Activated naive CD4-positive, alpha-beta T cell treated with anti-CD3 and anti-CD28 coated beads, Interleukin-2, amount 50 U/mL, for 24 hours (primary cell): Measurements from ENCODE around the gene DCTPP1.

Source experiments
- H3K27ac Mint-ChIP-seq: one replicate; pipeline ENCODE4 v1.8.0; 2021; ENCODE audit warnings: mild to moderate bottlenecking, mixed read lengths
- H3K27me3 Mint-ChIP-seq: one replicate; pipeline ENCODE4 v1.8.0; 2021; ENCODE audit warnings: mixed read lengths
- H3K36me3 Mint-ChIP-seq: one replicate; pipeline ENCODE4 v1.8.0; 2021; ENCODE audit warnings: mixed read lengths
- H3K4me1 Mint-ChIP-seq: one replicate; pipeline ENCODE4 v1.8.0; 2021; ENCODE audit warnings: mixed read lengths
- H3K4me3 Mint-ChIP-seq: one replicate; pipeline ENCODE4 v1.8.0; 2021; ENCODE audit warnings: mild to moderate bottlenecking, mixed read lengths
- H3K9me3 Mint-ChIP-seq: one replicate; pipeline ENCODE4 v1.8.0; 2021; ENCODE audit warnings: mixed read lengths

The DCTPP1 gene

DNA sequence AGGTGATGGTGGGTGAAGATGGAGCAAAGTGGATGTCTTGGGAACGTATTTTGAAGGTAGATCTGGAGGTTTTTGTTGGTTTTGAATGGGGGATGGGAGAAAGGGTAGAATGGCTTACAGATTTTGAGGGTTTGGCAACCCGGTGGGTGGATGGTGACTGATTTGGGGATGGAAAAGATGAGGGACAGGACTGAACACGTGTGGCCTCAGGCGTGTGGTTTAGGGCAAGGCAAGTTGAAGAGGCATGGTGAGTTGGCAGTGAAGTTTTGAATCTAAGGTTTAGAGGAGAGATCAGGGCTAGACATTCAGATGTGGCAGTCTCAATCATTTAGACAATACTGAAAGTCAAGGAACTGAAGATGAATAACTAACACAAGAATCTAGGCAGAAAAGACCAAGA is 5.0 kb upstream of the DCTPP1 start:
- Mint-ChIP-seq H3K9me3 (no peaks in the 10 kb centered on the region), H3K4me3 (no peak overlapping the region), H3K27ac (peak overlapping the region; percentile 64), H3K4me1 (peaks cover 15% of the 10 kb centered on the region), H3K27me3 (no peaks in the 10 kb centered on the region), H3K36me3 (no peaks in the 10 kb centered on the region)

DNA sequence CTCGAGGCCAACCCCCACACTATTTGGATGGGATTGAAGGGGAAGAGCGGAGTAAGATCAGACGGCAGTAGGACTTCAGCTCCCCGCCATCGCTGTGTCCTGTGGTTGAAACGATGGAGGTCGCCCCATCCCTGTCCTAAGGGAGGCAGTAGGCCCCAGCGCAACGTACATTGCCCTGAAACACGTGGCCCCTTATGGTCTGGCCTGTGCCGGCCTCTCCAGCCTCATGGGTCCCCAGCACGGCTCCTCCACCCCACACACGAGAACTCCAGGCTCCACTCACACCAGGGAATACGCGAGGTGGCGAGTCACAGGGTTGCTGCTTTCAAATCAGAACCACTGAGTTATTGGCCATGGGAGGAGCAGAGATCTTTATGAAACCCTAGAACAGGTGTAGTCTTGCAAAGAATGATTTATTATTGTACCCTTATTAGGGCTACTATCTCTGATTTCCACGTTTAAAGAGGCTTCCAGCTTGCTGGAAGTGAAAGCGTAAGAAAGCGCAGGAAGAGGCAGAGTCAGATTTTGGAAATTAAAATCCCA is 669 bp upstream of the DCTPP1 start:
- Mint-ChIP-seq H3K36me3 (peaks cover 12% of the 10 kb centered on the region), H3K4me3 (no peak overlapping the region), H3K9me3 (no peaks in the 10 kb centered on the region), H3K27ac (no peak overlapping the region), H3K27me3 (no peaks in the 10 kb centered on the region), H3K4me1 (peaks cover 30% of the 10 kb centered on the region)

DNA sequence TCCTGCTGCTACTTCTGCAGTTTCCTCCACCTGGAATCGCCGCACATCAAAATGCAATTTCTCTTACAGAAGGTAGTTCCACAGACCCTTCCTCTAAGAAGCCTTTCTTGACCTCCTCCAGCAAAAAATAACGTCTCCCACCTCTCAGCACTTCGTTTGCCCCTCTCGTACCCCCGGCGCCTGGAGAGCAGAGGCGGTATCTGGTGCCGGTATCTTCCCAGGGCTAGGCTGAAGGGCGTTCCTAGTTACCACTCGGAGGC is 482 bp downstream of the DCTPP1 start:
- Mint-ChIP-seq H3K9me3 (no peaks in the 10 kb centered on the region), H3K27ac (no peak overlapping the region), H3K36me3 (peaks cover 12% of the 10 kb centered on the region), H3K27me3 (no peaks in the 10 kb centered on the region), H3K4me1 (peaks cover 22% of the 10 kb centered on the region), H3K4me3 (no peak overlapping the region)

DNA sequence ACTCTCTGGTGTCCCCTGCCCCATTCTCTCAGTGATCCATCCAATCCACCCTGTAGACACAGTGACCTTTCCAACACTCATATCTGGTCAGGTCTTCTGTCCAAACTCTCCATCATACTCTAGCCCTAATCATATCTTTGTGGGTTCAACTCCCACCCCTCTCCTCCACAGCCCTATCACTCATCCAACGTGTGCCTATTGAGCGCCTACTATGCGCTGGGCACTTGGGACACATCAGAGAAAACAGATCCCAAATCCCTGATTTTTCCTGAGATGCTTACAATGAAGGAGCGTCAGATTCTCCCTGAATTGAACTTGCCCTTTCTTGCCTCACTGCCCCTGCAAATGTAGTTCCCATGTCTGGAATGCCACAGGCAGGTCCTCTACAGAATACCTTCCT is 1.8 kb downstream of the DCTPP1 start:
- H3K27ac Mint-ChIP-seq, result peak overlapping the region; percentile 30
- no peak overlapping the region for H3K4me3 Mint-ChIP-seq

DNA sequence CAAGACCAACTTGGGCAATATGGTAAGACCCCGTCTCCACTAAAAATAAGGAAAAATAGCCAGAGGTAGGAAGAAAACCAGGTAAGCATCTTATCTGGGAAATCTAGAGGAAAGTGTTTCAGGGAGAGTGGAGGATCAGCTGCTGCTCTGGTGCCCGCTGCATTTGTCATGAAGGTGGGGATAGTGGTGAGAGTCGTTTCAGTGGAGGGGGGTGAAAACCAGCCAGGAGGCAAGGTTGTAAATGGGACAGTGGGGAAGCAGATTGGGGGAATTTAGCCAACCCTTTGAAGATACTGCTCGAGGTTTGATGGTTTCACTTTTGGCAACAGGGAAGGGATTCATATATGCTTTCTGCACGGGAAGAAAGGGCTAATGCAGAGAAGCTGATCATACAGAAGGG is 8.8 kb downstream of the DCTPP1 start:
- Mint-ChIP-seq H3K4me1 (peaks cover 22% of the 10 kb centered on the region), H3K27ac (peak overlapping the region; percentile 25), H3K9me3 (no peaks in the 10 kb centered on the region), H3K27me3 (no peaks in the 10 kb centered on the region), H3K36me3 (peaks cover 9% of the 10 kb centered on the region), H3K4me3 (no peak overlapping the region)

More for the DNA sequence above, 1.8 kb downstream of the DCTPP1 start:
- Mint-ChIP-seq H3K4me1 (peaks cover 15% of the 10 kb centered on the region), H3K27me3 (no peaks in the 10 kb centered on the region), H3K9me3 (no peaks in the 10 kb centered on the region), H3K36me3 (peaks cover 15% of the 10 kb centered on the region)

DNA sequence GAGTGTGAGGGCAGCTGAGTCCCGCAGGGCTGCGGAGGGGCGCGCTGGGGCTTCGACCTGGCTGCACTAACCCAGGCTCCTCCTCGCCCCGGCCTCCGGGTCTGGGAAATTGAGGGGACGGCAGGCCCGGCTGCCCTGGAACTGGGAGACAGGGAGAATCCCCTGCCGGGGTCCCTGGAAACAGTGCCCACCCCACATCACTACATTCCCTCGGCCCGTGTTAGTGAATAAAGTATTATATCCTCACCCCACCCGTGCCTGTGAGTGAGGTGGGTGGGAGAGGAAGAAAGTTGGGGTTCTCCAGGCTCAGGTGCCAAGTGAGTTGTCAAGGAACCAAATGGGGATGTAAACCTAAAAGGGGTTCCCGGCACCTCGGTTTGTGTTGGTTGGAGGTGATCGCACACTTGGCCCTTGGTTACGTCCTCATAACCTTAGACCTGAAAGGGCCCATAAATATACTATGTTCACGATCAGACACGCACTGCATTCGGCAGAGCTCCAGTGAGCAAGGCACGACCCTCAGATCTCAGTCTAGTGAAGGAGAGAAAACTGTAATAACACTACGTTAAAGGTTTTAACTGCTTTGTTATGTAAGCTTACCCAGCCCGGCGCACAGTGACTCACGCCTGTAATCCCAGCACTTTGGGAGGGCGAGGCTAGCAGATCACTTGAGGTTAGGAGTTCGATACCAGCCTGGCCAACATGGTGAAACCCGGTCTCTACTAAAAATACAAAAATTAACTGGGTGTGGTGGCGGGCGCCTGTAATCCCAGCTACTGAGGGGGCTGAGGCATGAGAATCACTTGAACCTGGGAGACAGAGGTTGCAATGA is 11.3 kb downstream of the DCTPP1 start:
- H3K4me3 Mint-ChIP-seq, result peak overlapping the region; percentile 58
- H3K9me3 Mint-ChIP-seq, result no peaks in the 10 kb centered on the region
- H3K36me3 Mint-ChIP-seq, result peaks cover 3% of the 10 kb centered on the region
- H3K27me3 Mint-ChIP-seq, result no peaks in the 10 kb centered on the region
- peak overlapping the region; percentile 23 for H3K27ac Mint-ChIP-seq
- peaks cover 23% of the 10 kb centered on the region for H3K4me1 Mint-ChIP-seq

DNA sequence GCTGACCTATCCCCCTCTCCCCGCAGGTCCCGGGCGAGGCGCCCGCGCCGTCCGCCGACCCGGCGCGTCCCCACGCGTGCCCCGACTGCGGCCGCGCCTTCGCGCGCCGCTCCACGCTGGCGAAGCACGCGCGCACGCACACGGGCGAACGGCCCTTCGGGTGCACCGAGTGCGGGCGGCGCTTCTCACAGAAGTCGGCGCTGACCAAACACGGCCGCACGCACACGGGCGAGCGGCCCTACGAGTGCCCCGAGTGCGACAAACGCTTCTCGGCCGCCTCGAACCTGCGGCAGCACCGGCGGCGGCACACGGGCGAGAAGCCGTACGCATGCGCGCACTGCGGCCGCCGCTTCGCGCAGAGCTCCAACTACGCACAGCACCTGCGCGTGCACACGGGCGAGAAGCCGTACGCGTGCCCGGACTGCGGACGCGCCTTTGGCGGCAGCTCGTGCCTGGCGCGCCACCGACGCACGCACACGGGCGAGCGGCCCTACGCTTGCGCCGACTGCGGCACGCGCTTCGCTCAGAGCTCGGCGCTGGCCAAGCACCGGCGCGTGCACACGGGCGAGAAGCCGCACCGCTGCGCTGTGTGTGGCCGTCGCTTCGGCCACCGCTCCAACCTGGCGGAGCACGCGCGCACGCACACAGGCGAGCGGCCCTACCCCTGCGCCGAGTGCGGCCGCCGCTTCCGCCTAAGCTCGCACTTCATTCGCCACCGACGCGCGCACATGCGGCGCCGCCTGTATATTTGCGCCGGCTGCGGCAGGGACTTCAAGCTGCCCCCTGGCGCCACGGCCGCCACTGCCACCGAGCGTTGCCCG is 12.1 kb downstream of the DCTPP1 start:
- Mint-ChIP-seq H3K9me3 (no peaks in the 10 kb centered on the region), H3K4me3 (peak overlapping the region; percentile 58), H3K27ac (peak overlapping the region; percentile 23), H3K36me3 (peaks cover 3% of the 10 kb centered on the region), H3K4me1 (peaks cover 26% of the 10 kb centered on the region), H3K27me3 (no peaks in the 10 kb centered on the region)

DNA sequence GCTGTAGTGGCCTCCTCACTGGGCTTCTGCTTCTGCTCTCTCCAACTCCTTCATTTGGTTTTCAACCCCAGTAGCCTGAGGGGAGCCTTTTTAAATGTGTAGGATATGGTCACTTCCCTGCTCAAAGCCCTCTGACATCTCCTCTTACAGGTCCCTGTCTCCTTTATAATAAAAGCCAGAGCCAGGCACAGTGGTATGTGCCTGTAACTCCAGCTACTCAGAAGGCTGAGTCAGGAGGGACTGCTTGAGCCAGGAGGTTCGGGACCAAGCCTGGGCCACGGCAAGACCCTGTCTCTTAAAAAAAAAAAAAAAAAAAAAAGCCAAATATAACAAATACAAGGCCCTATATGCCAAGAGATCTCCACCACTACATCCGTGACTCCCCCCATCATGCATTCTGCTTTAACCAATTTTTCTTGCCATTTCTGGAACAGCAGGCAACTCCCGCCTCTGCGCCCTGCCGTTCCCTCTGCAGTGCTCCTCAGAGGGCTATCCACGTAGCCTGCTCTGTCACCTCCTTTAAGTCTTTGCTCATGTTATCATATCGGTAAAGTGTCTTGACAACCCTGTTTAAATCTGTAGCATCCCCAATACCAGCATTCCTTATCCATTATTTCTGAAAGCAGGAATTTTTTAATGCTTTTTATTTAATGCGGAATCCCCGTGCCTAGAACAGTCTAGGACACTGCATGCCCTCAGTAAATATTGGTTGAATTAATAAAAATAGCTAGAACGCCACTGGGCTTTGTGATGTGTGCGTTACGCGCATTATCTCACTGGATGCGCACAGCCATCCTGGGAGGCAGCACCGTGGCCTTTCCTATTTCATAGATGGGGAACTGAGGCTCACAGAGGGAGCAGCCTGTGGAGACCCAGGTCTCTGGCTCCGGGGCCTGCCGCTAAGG is 13.0 kb downstream of the DCTPP1 start:
- H3K9me3 Mint-ChIP-seq, result no peaks in the 10 kb centered on the region

DNA sequence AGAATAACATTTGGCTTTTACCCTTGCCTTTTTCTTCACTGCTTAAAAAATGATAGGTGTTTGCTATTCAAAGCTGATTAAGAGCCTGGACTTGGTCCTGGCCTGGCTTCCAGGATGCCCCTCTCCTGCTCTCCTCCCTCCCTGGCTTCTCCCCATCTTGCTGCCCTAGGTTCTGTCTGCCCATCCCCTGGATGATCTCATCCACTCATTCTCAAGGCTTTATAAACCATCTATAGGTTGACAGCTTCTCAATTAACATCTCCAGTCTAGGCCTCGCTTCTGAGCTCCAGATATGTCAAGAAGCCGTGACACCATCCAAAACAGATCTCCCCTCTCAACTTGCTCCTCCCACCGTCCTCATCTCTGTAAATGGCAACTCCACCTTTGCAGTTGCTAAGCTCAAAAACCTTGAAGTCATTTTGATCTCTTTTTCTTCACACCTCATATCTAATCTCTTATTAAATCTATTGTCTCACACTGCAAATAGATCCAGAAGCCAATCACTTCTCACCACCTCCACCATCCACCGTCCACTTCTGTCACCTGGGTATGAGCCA is 13.7 kb downstream of the DCTPP1 start:
- H3K4me1 Mint-ChIP-seq, result peaks cover 31% of the 10 kb centered on the region
- H3K27me3 Mint-ChIP-seq, result no peaks in the 10 kb centered on the region
- no peaks in the 10 kb centered on the region for H3K9me3 Mint-ChIP-seq

More for the DNA sequence above, 13.0 kb downstream of the DCTPP1 start:
- Mint-ChIP-seq H3K36me3 (peaks cover 5% of the 10 kb centered on the region), H3K27ac (peak overlapping the region; percentile 74), H3K27me3 (no peaks in the 10 kb centered on the region), H3K4me1 (peaks cover 30% of the 10 kb centered on the region), H3K4me3 (peak overlapping the region; percentile 68)

DNA sequence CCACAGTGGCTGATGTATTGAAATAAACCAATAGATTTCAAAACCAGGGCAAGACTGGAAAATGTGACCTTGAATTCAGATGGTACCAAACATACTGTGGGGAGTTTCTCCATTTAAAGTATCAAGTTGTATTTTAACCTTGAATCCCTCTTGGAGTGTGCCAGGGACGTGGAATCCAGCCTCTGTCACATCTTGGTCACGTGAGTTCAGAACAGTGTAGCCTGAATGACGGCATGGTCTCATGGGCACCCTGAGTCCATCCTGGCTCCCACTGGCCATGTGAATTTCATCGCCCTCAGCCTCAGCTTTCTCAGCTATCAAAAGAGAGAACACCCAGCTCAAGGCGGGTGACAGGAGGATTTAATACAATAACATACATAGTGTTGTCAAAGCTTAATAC is 15.7 kb downstream of the DCTPP1 start:
- Mint-ChIP-seq H3K9me3 (no peaks in the 10 kb centered on the region), H3K4me3 (no peak overlapping the region), H3K4me1 (peaks cover 38% of the 10 kb centered on the region), H3K27ac (no peak overlapping the region), H3K36me3 (peaks cover 8% of the 10 kb centered on the region), H3K27me3 (no peaks in the 10 kb centered on the region)

More for the DNA sequence above, 13.7 kb downstream of the DCTPP1 start:
- Mint-ChIP-seq H3K4me3 (no peak overlapping the region), H3K36me3 (peaks cover 6% of the 10 kb centered on the region), H3K27ac (peak overlapping the region; percentile 8)

DNA sequence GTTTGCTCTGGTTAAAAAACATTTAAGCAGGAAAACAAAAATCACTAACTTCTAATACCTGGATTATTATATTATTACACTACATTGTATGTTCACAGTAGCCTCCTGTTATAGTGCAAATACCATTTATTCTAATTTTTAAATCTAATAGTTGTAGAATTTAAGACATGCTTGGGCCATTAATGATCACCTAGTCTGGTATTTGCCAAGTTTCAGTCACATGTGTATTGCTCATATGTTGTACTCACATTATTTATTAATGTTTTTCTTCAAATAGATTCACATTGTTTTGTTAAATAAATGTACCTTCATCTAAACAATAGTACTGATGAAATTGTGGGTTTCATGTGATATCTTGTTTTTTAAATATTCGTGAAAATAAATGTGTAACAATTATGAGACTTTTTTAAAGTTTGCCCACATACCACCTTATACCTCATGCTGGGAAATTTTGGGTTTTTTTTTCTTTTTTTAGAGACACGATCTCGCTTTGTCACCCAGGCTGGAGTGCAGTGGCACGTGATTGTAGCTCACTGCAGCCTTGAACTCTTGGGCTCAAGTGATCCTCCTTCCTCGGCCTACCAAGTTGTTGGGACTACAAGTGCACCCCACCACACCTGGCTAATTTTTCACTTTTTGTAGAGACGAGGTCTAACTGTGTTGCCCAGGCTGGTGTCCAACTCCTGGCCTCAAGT is 16.6 kb downstream of the DCTPP1 start:
- Mint-ChIP-seq H3K9me3 (no peaks in the 10 kb centered on the region), H3K27me3 (no peaks in the 10 kb centered on the region), H3K4me1 (peaks cover 39% of the 10 kb centered on the region), H3K27ac (peak overlapping the region; percentile 51), H3K36me3 (peaks cover 8% of the 10 kb centered on the region), H3K4me3 (no peak overlapping the region)

DNA sequence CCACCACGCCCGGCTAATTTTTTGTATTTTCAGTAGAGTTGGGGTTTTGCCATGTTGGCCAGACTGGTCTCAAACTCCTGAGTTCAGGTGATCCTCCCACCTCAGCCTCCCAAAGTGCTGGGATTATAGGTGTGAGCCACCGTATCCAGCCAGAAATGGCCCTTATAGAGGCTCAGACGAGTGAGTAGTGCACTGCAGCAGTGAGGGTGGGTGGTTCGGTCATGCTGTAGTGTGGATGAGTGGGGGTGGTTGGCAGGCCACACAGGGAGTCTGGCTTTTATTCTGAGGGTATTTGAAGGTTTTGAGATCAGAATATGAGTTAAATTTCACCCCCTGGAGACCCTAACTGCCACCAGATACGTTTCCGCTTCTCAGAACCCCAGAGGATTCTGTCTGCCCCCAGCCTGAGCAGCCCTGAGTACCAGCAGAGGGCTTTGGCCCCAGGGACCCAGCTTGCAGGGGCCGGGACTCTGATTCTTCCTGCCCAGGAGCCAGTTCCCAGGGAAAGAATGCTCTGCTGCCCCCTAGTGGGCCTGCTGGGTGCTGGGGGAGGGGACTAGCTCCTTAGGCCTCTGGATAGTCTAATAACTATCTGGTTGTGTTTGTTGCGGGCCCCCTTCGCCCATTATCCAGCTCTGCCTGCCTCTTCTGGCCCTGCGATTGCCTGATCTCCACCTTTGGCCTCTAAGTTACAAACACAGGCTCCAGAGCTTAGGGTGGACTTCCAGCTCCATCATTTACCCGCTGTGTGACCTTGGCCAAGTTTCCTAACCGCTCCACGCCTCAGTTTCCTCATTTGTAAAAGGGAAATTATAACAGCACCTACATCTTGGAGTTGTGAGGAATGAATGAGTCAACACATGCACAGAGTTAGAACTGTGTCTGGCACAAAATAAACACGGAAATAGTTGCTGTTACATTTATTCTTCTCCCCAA is 20.4 kb downstream of the DCTPP1 start:
- H3K27ac Mint-ChIP-seq, result no peak overlapping the region
- peaks cover 5% of the 10 kb centered on the region for H3K36me3 Mint-ChIP-seq
- H3K4me1 Mint-ChIP-seq, result peaks cover 32% of the 10 kb centered on the region
- H3K4me3 Mint-ChIP-seq, result peak overlapping the region; percentile 81
- H3K27me3 Mint-ChIP-seq, result no peaks in the 10 kb centered on the region
- no peaks in the 10 kb centered on the region for H3K9me3 Mint-ChIP-seq

DNA sequence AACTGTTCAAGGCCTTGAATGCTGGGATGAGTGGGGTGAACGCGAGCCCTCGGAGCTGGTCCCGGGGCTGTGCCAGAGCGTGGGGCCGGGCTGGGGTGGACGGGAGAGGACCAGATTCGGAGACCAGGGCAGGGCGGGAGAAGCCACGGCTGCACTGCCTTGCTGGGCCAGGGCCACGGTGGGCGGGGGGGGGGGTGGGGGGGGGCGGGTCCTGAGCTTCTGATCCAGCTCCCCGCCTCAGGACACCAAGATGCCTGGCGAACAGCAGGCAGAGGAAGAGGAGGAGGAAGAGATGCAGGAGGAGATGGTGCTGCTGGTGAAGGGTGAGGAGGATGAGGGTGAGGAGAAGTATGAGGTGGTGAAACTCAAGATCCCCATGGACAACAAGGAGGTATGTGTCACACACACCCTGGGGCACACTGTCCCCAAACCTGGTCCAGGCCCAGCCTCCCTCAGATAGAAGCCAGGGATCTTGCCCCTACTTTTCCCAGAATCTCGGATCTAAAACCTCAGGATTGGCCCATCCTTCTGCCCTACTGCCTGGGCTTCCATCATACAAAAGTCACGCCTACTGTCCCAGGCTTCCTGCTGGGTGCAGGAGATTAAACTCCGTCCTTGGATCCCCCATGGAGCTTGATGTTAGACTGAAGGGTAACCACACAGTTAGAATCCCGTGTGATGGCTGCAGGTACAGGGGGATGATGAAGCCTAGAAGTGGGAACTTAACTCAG is 21.9 kb downstream of the DCTPP1 start:
- H3K36me3 Mint-ChIP-seq, result peaks cover 5% of the 10 kb centered on the region
- H3K27ac Mint-ChIP-seq, result peak overlapping the region; percentile 79
- peaks cover 27% of the 10 kb centered on the region for H3K4me1 Mint-ChIP-seq
- peak overlapping the region; percentile 81 for H3K4me3 Mint-ChIP-seq
- H3K27me3 Mint-ChIP-seq, result no peaks in the 10 kb centered on the region
- no peaks in the 10 kb centered on the region for H3K9me3 Mint-ChIP-seq
